OCI-LY7 (cell line): ENCODE measurements around the gene KATNAL2.

Source experiments
- CTCF ChIP-seq: fragments of 200-600 bp; sonication (generic); conservative IDR thresholded peaks from 2 replicates; pipeline ENCODE4 v1.5.1; 2014; ENCODE audit warnings: mild to moderate bottlenecking, antibody characterized with exemption, low read length, moderate library complexity, mixed read lengths
- EZH2phosphoT487 ChIP-seq: fragments of 200-600 bp; sonication (generic); IDR thresholded peaks from 2 replicates; pipeline ENCODE4 v1.6.1; 2018; ENCODE audit warnings: low read depth, borderline replicate concordance, mild to moderate bottlenecking, mixed run types, antibody characterized with exemption, low read length, moderate library complexity, mixed read lengths

- no peak for TF ChIP-seq CTCF
- TF ChIP-seq EZH2phosphoT487 = no peak
These were observed 2.7 kb downstream of the KATNAL2 start for GRCh38 chr18:46920067-46920466.
